Right lobe of liver (tissue), 6 donors: ENCODE data around the gene PCNX3. TPM values are rescaled to one million over a fixed set of nuclear protein-coding genes. Genes with fewer than 3 reads are reported as not detected.

Source experiments
- ATAC-seq, 4 donors: fragments of 200-7000 bp; cut with Tn5 transposase; one replicate each; pipeline ENCODE4 v1.9.1; 2020; ENCODE audit warnings: mild to moderate bottlenecking in 4 of 4, moderate library complexity in 4 of 4
- DNase-seq, 3 donors: peaks; one replicate each; pipeline ENCODE4 v3.0.0-alpha.2; 2020
- H3K27ac ChIP-seq, 3 donors: fragments of 200-600 bp; one replicate each; pipeline ENCODE4 v1.8.0; 2022
- H3K27me3 ChIP-seq, 2 donors: fragments of 200-600 bp; one replicate each; pipeline ENCODE4 v1.8.0; 2022
- H3K36me3 ChIP-seq, 4 donors: fragments of 200-600 bp; sonication (generic) in 1 of 4; one replicate each; pipeline versions ENCODE4 v1.5.1 to v1.8.0; 2017 to 2022; ENCODE audit warnings: control low read depth in 1 of 4
- H3K4me1 ChIP-seq, 4 donors: fragments of 200-600 bp; sonication (generic) in 1 of 4; one replicate each; pipeline versions ENCODE4 v1.5.1 to v1.8.0; 2017 to 2022; ENCODE audit warnings: control low read depth in 1 of 4
- H3K4me3 ChIP-seq, 3 donors: fragments of 200-600 bp; one replicate each; pipeline ENCODE4 v1.8.0; 2022
- H3K9me3 ChIP-seq, 4 donors: fragments of 200-600 bp; sonication (generic) in 1 of 4; one replicate each; pipeline versions ENCODE4 v1.5.1 to v1.8.0; 2017 to 2022; ENCODE audit warnings: control low read depth in 1 of 4
- POLR2A ChIP-seq: fragments of 450-650 bp; IDR thresholded peaks from one replicate; pipeline ENCODE4 v1.6.1; 2017; ENCODE audit warnings: antibody characterized with exemption, mild to moderate bottlenecking
- WGBS: methylation state at CpG from one replicate; pipeline ENCODE4 v1.1.6; 2018; ENCODE audit warnings: low coverage, low lambda C conversion rate; ENCODE audit not compliant: insufficient coverage; ENCODE audit errors: missing lambda C conversion rate; 5-methylcytosine and 5-hydroxymethylcytosine counted together
- intact Hi-C, 2 donors: fragments of 100-400 bp; cut with DNase I; formaldehyde crosslinking; loops; one replicate each; pipeline versions ENCODE4 v1.11.2 to v1.14.1; 2022
- total RNA-seq, 6 experiments: library from RNA; depleted of rRNA in 2 of 6; stranded (reverse); fragments of >200 nt in 2 of 6; fragmentation: NEBNext Ultra II Directional in 3 of 6; extraction: Animal tissue kit (Norgen Biotek cat#: 25700) in 3 of 6; gene quantifications; one replicate each; pipeline versions ENCODE4 v1.1.0 to v1.2.4, GENCODE V29; 2016 to 2023
- TF ChIP-seq, protein P1 (sequence below), 4 donors: fragments of 200-600 bp in 3 of 4; fragments of 450-650 bp in 1 of 4; IDR thresholded peaks; one replicate each; pipeline versions ENCODE4 v1.5.1 to v1.8.0; 2016 to 2022; ENCODE audit warnings: antibody characterized with exemption in 4 of 4, mild to moderate bottlenecking in 2 of 4
- donor health status: DM: no; HTN: yes; CAD: no.
- donor health status: DM: no; HTN: no; CAD: no.
- donor health status: DM: no; HTN: no; CAD: no.
- donor health status: DM: no; HTN: yes; CAD: no.
- donor health status: DM: no; HTN: yes; CAD: no.

PCNX3 gene
- total RNA-seq, 6 experiments from 2014 or later = 11.2 to 32.9 (median 12.4) TPM

DNA sequence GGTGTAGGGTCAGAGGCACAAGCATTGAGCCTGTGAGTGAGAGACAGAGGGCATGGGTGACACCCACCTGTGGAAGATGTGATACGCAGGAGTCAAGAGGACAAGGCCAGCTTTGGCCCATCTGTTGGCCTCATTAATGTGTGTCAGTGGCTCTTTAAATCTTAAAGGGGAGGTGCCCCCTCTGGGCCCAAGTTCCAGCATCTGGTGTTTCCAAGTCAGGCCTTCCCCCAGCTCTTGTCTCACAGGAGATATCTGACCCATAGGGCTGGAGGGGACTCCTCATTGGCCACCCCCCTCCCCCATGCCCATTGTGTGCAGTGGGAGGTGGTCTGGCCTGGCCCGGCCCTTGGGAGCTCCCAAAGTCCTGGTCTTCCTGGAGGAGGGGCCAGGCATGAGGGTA lies 28.9 kb upstream of the PCNX3 start:
- H3K27ac ChIP-seq = no peak overlapping the region
- TF ChIP-seq POLR2A = no peak
- TF ChIP-seq, protein P1, sequence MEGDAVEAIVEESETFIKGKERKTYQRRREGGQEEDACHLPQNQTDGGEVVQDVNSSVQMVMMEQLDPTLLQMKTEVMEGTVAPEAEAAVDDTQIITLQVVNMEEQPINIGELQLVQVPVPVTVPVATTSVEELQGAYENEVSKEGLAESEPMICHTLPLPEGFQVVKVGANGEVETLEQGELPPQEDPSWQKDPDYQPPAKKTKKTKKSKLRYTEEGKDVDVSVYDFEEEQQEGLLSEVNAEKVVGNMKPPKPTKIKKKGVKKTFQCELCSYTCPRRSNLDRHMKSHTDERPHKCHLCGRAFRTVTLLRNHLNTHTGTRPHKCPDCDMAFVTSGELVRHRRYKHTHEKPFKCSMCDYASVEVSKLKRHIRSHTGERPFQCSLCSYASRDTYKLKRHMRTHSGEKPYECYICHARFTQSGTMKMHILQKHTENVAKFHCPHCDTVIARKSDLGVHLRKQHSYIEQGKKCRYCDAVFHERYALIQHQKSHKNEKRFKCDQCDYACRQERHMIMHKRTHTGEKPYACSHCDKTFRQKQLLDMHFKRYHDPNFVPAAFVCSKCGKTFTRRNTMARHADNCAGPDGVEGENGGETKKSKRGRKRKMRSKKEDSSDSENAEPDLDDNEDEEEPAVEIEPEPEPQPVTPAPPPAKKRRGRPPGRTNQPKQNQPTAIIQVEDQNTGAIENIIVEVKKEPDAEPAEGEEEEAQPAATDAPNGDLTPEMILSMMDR (IDR thresholded peaks at IDR 0.05) = no peak
- no CpG with 5 or more reads among the region's 2 CpGs for WGBS
- DNase-seq (no peak), ATAC-seq (no peak)
- no peaks in the 10 kb centered on the region for H3K27me3 ChIP-seq
- no peaks in the 10 kb centered on the region for H3K36me3 ChIP-seq
- no peak overlapping the region for H3K4me3 ChIP-seq
- no peaks in the 10 kb centered on the region for H3K4me1 ChIP-seq
- intact Hi-C loops = no loop called here
- H3K9me3 ChIP-seq = no peaks in the 10 kb centered on the region

- H3K4me3 ChIP-seq = no peak overlapping the region
- TF ChIP-seq POLR2A = no peak
- TF ChIP-seq, protein P1 (IDR thresholded peaks at IDR 0.05) = peak; percentile 45 to 58 (median 53)
- DNase-seq (peak; percentile 61 to 72 (median 63)), ATAC-seq (peak; percentile 51 to 70 (median 66))
- no peaks in the 10 kb centered on the region for H3K36me3 ChIP-seq
- 45% methylated on average over 8 of the region's 13 CpGs for WGBS
- intact Hi-C loops = no loop called here
- no peaks in the 10 kb centered on the region for H3K4me1 ChIP-seq
- H3K9me3 ChIP-seq = no peaks in the 10 kb centered on the region
- no peaks in the 10 kb centered on the region for H3K27me3 ChIP-seq
- H3K27ac ChIP-seq = peak overlapping the region in 1 of 3 donors; percentile 16
These were observed 27.1 kb upstream of the PCNX3 start for GRCh38 chr11:65588199-65589054.

DNA sequence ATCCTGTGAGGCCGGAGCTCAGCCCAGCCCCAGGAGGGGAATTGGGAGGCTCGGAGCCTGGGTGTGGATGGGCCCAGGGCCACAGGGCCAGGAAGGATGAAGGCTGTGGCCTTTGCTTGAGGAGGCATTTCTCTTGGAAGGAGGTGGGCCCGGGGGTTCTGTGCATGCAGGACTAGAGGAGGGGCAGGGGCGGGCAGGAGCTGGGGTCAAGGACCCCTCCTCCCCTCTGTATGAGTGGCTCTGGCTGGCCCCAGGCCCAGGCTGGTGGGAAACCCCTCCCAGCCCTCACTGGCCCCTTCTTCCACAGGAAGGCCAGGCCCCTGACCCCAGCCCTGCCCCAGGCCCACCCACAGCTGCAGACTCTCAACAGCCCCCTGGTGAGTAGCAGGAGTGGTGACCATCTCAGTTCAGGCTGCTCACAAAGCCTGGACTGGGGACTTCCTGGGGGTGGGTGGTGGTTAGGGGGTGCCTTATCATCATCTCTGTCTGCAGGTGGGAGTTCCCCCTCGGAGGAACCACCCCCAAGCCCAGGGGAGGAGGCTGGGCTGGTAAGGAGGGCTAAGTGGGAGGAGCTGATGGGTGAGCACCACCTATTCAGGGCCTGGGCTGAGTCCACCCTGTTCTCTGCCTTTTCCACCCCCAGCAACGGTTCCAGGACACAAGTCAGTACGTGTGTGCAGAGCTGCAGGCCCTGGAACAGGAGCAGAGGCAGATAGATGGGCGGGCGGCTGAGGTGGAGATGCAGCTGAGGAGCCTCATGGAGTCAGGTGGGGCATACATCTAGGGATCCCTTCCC lies 25.9 kb upstream of the PCNX3 start:
- Histone ChIP-seq H3K9me3 (no peaks in the 10 kb centered on the region), H3K36me3 (no peaks in the 10 kb centered on the region), H3K27ac (no peak overlapping the region), H3K4me3 (no peak overlapping the region), H3K27me3 (no peaks in the 10 kb centered on the region), H3K4me1 (no peaks in the 10 kb centered on the region)
- TF ChIP-seq, protein P1 (IDR thresholded peaks at IDR 0.05) = no peak
- TF ChIP-seq POLR2A = no peak
- DNase-seq (peak in 1 of 3 donors; percentile 48), ATAC-seq (no peak)
- WGBS = 49% methylated on average over 4 of the region's 9 CpGs
- intact Hi-C loops = no loop called here

GRCh38 chr11:65590240-65590738 lies 25.3 kb upstream of the PCNX3 start:
- no peaks in the 10 kb centered on the region for H3K4me1 ChIP-seq
- no peak overlapping the region for H3K4me3 ChIP-seq
- no peak for DNase-seq
- no peaks in the 10 kb centered on the region for H3K27me3 ChIP-seq
- no peaks in the 10 kb centered on the region for H3K9me3 ChIP-seq
- TF ChIP-seq, protein P1 (IDR thresholded peaks at IDR 0.05) = no peak
- TF ChIP-seq POLR2A = no peak
- WGBS = 66% methylated on average over 5 of the region's 8 CpGs
- no peaks in the 10 kb centered on the region for H3K36me3 ChIP-seq
- intact Hi-C loops = no loop called here
- ATAC-seq = no peak
- no peak overlapping the region for H3K27ac ChIP-seq
